Activated CD8-positive, alpha-beta memory T cell treated with anti-CD3 and anti-CD28 coated beads, Interleukin-2, amount 50 U/mL, for 24 hours (primary cell): ENCODE measurements around the gene PNPLA3.

ENCODE experiments used
- DNase-seq: peaks from one replicate; pipeline ENCODE4 v3.0.0-alpha.2; 2020; ENCODE audit errors: extremely low read depth

PNPLA3 gene

DNA sequence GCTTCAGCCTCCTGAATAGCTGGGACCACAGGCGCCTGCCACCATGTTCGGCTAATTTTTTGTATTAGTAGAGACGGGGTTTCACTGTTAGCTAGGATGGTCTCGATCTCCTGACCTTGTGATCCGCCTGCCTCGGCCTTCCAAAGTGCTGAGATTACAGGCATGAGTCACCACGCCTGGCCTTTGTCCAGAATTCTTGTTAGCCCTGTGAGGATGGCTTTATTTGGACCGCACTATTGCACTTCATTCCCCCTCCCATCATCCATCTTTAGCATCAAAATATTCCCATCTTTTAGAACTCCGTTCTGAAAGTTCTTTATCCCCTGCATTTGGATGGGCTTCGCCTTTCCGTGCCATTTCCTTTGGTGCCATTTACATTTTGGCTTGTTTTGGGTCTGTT, 34.3 kb downstream of the PNPLA3 start:
- no peak for DNase-seq

- no peak for DNase-seq
Observed at GRCh38 chr22:43964314-43964857, 40.8 kb downstream of the PNPLA3 start.

GRCh38 chr22:43967069-43967468, 43.5 kb downstream of the PNPLA3 start:
- DNase-seq: no peak

GRCh38 chr22:43968614-43969013, 45.0 kb downstream of the PNPLA3 start:
- DNase-seq: no peak

GRCh38 chr22:43969021-43969878, 45.6 kb downstream of the PNPLA3 start:
- no peak for DNase-seq

GRCh38 chr22:43969989-43970755, 46.6 kb downstream of the PNPLA3 start:
- DNase-seq: no peak

- no peak for DNase-seq
Observed at GRCh38 chr22:43971112-43971511, 47.5 kb downstream of the PNPLA3 start.

DNA sequence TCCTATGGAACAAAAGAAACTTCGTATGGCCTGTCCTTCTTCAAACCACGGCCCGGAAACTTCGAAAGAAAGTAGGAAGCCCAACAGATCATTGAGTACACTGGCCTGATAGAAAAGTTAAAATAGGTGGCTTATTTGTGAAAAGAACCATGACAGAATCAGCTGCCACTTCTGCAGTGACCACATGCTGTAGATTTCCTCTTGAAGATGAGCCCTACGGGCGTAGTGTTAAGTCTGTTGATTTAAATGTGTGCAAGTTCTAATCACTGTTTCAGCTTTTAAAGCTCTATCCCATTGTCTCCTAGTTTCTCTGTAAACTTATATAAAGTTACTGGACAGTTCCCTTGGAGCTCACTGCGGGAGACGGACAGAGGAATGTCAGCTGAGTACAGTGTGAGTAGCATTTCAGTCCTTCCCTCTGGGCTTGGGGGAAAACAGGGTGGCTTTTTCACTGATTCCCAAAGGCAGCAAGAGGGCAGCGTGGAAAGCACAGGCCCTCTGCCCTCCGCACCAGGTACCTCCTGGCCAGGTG, 49.4 kb downstream of the PNPLA3 start:
- DNase-seq: no peak

DNA sequence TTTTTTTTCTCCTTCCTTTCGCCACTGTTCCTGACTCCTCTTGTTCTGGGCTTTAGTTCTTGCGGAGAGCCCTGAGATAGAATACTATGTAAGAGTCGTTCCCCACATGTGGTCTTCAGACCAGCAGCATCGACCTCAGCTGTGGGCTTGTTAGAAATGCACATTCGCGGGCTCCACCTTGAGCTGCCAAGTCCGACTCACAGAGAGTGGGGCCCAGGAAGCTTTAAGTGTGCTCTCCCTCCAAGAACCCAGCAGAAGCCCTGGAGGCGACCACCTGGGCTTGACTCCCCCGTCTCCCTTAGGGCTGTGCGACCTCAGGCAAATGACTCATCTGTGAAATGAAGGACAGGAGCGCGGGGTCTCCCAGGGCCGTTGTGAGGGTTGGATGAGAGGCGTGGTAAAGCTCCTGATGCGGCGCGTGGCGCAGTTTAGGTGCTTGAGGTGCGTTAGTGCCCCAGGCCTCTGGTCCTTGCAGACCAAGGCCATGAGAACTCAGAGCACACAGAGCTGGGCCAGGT, 50.5 kb downstream of the PNPLA3 start:
- DNase-seq: no peak

GRCh38 chr22:43975041-43975440, 51.4 kb downstream of the PNPLA3 start:
- no peak for DNase-seq

DNA sequence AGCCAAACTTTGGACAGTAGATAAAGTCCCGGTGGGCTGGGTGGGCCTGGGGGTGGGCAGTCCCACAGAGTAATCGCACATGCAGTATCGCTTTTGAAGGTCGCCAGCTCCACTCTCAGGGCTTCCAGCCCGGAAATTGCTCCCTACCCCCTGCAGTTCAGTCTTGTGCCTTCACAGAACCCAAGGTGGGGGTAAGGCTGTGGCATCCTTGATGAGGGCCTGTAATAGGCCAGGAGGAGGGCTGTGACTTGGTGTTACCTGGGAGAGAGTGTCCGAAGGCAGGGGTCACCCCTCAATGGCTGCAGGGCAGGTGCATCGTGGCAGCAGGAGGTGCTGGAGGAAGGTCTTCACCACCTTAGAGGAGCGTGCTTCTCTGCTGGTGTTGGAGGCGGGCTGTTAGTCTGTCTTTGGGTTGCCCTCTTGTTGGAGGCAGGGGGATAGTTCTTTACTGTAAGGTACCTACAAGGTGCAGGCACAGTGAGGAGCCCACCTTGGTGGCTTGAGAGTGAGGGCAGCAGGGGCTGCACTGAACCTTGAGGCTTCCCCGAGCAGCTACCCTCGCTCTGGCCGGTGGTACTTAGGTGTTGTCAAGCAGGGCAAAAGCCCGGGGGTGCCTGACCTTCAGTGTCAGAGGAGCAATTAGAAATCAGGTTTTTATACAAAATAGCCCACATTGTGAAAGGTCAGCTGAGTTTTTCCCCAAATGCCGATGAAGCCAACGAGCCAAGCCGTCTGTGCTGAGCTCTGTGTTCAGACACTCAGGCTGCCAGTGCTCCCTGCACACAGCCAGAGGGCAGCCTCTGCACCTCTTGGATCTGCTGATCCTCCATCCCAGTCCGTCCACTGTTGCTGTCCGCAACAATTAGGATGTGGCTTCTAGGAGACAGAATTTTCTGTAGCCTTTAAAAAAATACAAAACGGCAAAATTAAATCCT, 53.5 kb downstream of the PNPLA3 start:
- no peak for DNase-seq

DNA sequence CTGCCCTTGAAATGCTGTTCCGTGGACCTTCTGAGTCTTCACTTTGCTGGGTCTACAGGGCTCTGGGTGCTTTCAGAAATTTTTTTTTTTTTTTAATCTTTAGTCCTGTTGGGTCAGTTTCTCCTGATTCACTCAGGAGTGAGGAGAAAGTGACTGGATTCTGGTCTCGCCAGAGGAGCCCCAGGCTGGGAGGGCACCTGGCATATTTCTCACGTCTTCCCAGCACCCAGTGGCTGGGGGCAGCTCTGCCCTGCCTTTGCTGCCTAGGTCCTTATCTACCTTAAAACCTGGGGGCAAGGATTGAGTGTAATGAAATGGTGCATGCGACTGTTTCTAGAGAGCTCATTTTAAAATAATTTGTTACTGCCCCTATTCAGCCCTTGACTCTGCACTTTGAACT, 55.0 kb downstream of the PNPLA3 start:
- DNase-seq: no peak

DNA sequence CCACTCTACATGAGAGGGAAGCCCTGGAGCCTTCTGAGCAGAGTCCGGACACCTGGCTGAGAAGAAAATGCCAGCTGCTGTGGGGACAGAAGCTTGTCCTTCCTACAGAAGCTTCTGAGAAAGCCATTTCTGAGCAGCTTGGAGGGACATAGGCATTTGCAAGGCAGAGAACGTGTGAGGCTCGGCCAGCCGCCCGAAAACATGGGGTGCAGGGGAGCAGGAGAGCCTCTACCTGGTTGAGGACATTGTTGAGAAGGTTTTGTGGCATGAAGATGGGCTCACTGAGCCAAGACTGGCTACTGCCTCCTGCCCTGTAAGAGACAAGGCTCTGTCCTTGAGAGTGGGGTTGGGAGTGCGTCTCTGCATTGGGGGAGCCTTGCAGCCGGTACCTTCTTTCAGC, 57.0 kb downstream of the PNPLA3 start:
- no peak for DNase-seq

- DNase-seq: no peak
Observed at GRCh38 chr22:43980996-43981395, 57.4 kb downstream of the PNPLA3 start.

DNA sequence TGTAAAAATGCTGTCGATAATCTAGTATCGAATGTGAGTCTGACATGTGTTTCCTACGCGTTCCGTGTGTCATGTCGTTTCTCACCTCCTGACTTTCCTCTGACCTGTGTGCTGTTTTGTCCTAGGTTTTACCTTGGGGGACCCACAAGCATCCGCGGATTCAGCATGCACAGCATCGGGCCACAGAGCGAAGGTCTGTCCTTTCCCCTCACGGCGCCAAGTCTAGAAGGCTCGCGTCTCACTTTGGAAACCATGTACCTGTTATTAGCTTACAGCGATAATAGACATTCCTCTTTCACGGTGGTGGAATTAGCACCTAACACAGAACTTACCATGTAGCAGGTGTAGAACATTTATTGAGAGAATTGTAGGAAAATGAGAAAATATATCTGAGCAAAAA, 60.2 kb downstream of the PNPLA3 start:
- DNase-seq: no peak

DNA sequence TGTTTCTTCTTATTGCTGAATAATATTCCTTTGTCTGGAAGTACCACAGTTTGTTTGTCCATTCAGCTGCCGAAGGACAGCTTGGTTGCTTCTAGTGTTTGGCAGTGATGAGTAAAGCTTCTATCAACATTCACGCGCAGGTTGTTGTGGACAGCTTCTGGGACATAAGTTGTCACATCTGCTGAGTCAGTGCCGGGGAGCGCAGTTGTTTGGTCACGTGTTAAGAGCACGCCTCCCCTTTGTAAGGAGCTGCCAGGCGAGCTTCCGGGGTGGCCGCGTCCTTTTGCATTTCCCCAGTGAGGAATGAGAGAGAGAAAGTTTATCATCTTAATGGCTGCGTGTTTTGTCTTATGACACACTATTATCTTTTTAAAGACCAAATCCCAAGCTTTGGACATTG, 61.9 kb downstream of the PNPLA3 start:
- DNase-seq: no peak

DNA sequence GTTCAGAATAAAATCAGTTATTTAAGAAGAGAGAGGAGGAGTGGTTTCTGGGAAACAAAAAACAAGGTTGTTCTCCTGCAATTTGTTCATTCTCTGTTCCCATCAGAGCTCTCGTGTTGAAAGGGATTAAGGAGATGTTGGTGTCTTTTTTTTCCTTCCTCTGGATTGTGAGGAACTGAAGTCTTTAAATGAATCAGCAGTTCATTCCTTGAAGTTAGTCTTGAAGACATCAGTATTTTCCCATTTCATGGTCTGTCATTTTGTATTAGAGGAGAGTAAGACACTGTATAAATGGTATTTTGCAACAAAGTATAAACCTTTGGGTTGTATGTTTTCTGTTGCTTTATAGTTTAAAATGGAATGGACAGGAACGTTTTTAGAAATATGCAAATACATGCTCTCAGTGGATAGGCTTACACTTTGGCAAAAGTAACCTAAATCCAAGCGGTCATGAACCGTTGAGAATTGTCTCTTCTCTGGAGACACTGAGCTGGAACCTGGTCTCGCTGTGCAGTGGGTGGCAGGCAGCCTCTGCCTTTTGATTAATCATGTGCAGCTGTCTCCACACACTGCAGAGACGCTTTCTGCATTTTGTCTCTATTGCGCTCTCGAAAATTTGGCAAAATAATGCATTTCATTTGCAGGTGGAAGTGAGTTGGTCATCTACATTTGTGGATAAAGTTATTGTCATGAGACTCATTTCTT, 64.7 kb downstream of the PNPLA3 start:
- no peak for DNase-seq

DNA sequence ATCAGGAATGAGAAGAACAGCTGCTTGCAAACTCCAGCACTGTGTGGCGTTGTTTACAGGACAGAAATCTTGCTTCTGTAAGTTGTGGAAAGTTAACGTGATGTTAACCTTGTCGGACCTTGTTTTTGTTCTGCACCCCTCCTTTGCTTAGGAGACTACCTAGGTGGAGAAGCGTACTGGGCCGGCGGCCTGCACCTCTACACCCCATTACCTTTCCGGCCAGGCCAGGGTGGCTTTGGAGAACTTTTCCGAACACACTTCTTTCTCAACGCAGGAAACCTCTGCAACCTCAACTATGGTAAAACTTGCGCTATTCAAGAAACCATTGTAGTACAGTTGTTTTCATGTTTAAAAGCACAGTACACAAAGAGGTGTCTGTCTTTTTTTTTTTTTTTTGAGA, 65.4 kb downstream of the PNPLA3 start:
- DNase-seq: no peak

DNA sequence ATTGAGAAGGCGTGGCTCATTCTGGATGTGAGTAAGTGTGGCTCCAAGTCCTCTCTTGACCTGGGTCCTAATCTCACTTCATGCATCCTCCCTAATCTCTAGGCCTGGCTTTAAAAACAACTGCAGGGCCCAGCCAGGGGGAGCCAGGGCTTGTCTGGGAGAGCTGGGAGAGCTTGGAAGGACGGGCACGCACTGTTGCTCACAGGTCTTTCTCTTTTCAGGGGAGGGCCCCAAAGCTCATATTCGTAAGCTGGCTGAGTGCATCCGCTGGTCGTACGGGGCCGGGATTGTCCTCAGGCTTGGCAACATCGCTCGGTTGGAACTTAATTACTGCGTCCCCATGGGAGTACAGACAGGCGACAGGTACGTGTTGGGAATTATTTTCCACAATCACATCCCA, 66.4 kb downstream of the PNPLA3 start:
- no peak for DNase-seq

- no peak for DNase-seq
Observed at GRCh38 chr22:43991316-43992020, 67.9 kb downstream of the PNPLA3 start.
